ENCODE measurements around the gene TMEM61.

TMEM61 gene

GRCh38 chr1:55037733-55038551 lies 57.5 kb downstream of the TMEM61 start:
- no peak for DNase-seq (ENCODE audit: low read depth in 3 of 3)

- no peak for DNase-seq (ENCODE audit: low read depth in 3 of 3)
These were observed 58.1 kb downstream of the TMEM61 start for GRCh38 chr1:55038552-55038838.

DNA sequence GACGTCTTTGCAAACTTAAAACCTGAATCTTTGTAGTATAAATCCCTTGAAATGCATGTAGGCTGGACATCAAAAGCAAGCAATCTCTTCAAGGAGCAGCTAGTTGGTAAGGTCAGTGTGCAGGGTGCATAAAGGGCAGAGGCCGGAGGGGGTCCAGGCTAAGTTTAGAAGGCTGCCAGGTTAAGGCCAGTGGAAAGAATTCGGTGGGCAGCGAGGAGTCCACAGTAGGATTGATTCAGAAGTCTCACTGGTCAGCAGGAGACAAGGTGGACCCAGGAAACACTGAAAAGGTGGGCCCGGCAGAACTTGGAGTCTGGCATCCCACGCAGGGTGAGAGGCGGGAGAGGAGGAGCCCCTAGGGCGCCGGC lies 58.5 kb downstream of the TMEM61 start:
- no peak for DNase-seq (ENCODE audit: low read depth in 3 of 3)

DNA sequence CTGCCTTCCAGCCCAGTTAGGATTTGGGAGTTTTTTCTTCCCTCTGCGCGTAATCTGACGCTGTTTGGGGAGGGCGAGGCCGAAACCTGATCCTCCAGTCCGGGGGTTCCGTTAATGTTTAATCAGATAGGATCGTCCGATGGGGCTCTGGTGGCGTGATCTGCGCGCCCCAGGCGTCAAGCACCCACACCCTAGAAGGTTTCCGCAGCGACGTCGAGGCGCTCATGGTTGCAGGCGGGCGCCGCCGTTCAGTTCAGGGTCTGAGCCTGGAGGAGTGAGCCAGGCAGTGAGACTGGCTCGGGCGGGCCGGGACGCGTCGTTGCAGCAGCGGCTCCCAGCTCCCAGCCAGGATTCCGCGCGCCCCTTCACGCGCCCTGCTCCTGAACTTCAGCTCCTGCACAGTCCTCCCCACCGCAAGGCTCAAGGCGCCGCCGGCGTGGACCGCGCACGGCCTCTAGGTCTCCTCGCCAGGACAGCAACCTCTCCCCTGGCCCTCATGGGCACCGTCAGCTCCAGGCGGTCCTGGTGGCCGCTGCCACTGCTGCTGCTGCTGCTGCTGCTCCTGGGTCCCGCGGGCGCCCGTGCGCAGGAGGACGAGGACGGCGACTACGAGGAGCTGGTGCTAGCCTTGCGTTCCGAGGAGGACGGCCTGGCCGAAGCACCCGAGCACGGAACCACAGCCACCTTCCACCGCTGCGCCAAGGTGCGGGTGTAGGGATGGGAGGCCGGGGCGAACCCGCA lies 59.1 kb downstream of the TMEM61 start, which contains the start of gene PCSK9:
TSS of gene PCSK9 (plus strand) at position 207 of the 741 bp plus-strand sequence. CDS start at position 497, 290 bp downstream.
- no peak for DNase-seq (ENCODE audit: low read depth in 3 of 3)

DNA sequence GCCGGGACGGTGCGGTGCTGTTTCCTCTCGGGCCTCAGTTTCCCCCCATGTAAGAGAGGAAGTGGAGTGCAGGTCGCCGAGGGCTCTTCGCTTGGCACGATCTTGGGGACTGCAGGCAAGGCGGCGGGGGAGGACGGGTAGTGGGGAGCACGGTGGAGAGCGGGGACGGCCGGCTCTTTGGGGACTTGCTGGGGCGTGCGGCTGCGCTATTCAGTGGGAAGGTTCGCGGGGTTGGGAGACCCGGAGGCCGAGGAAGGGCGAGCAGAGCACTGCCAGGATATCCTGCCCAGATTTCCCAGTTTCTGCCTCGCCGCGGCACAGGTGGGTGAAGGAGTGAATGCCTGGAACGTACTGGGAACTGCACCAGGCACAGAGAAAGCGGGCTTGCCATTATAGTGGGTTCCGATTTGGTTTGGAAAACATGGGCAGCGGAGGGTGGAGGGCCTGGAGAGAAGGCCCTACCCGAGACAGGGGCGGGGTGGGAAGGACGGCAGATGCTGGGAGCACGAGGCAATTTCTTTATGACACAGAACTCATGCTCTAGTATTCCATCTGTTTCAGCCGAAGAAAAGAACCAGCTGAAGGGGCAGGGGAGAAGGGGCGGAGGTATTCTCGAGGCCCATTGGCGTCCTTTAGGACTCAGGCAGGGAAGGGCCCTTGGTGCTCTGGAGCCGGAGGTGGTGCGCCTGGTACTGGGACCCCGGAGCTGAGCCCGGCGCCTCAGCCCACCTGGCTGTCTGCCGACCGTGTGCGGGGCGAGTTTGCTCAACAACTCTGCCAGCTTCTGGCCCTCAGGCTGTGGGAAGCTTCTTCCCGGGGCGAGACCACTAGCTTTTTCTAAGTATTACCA lies 59.9 kb downstream of the TMEM61 start:
- no peak for DNase-seq (ENCODE audit: low read depth in 3 of 3)

GRCh38 chr1:55040933-55041494 lies 60.6 kb downstream of the TMEM61 start:
- no peak for DNase-seq (ENCODE audit: low read depth in 3 of 3)

GRCh38 chr1:55041613-55042012 lies 61.2 kb downstream of the TMEM61 start:
- no peak for DNase-seq (ENCODE audit: low read depth in 3 of 3)
